GM18498 (cell line): ENCODE data around the gene ZNF90.
"Not testable (repeated sequence)": the region's sequence is repeated elsewhere in the genome, so short reads cannot be mapped to it uniquely, and the experiment has no call there.

Experiments used
- ATAC-seq: cut with Tn5 transposase; IDR thresholded peaks from one replicate; pipeline ENCODE4 v1.9.1; 2021; ENCODE audit warnings: mild to moderate bottlenecking, moderate library complexity; ENCODE audit not compliant: unreplicated experiment

ZNF90 gene

DNA sequence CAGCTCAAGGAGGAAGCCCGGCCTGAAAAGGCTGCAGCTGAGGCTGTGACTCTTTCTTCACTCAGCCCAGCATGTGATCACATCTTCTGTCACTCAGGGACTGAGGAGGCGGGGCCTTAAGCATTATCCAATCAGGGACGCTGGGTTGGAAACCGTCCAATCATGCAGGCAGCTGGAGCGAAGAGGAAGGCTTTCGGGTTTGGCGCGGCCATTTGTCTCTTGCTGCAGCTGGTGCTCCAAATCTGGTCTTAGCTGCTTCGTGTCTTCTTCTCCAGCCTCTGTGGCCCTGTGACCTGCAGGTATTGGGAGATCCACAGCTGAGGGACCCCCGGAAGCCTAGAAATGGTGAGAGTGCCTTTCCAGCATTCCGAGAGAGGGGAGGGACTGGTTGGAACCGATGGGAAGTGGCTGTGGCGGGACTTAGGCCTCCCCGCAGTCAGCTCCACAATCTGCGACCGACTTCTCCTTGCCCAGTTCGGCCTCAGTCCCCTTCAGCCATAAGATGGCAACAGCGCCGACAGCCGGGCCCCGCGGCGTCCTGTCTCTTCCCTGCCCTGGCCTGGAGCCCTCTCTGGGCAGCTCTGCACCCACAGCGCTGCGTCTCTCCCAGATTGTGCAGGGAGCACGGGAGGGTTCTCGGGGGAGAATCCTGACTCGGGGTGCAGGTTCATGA lies at the start of gene ZNF90:
ZNF90 (plus strand) TSS at position 210 of the 673 bp plus-strand sequence; CDS start at position 343, 133 bp downstream.
- peak; percentile 92 for ATAC-seq

DNA sequence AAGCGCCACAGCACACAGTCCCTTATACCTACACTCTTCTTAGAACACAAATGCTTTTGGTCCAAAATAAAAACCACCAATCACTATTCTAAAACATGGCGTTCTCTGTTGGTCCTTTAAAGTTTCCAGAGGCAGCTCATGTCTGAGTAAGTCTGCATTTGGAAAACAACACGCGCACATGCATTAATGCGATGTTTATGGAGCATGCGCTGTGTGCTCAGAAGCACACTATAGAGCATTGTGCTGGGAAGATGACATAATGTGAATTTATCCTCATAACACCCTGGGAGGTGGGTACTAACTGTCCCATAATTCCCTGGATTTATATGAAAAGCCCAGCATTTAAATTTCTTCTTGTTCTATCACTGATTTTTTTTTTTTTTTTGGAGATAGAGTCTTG lies 49.2 kb upstream of the ZNF90 start:
- no peak for ATAC-seq

DNA sequence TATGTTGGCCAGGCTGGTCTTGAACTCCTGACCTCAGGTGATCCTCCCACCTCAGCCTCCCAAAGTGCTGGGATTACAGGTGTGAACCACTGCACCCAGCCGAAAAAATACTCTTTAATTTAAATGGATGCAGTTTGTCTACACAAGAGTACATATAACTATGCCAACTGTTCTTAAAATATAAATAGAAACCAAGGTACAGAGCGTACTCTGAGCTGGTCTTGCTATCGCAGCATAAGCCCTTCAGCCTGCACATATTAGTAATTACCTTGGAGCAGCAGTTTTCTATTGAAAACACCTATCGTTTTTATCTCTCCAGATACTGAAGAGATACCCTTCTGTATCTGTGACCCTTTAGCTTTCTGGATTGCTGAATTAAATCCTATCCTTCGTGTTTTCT lies 41.9 kb upstream of the ZNF90 start:
- no peak for ATAC-seq

DNA sequence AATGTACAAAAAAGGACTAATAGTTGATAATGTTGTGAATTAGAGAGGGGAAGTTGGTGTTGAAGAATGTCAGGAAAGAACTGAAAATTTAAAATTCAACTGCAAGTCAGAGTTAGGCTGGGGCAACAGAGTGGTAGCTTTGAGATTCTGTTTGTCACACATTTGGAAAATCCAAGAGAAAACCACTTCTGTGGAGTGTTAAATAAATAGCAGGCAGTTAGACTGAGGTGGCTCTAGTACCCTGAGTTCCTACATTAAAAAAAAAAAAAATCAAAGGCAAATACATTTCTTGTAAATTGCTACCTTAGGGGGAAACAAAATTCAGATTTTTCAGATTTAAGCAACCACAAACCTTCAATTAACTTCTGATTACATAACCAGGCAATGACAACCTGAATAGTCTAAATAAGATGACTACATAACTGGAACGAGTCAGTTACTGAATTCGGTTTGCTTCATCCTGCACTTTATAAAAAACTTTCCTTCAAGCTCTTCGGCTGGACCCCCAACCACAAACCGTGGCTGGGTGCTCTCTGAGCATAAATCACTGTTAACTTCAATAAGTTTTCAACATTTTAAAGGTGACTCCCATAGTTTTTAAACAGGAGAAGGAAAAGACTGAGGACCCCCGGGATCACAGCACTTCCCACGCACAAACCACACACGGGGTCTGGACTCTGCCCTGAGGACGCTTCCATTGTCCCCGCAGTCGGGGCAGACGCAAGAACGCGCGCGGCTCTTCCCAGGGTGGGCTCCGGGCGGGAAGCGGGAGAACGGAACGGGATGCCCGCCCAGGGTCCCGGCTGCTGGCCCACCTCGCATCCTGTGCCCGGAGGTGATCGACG lies 39.2 kb upstream of the ZNF90 start:
- no peak for ATAC-seq

DNA sequence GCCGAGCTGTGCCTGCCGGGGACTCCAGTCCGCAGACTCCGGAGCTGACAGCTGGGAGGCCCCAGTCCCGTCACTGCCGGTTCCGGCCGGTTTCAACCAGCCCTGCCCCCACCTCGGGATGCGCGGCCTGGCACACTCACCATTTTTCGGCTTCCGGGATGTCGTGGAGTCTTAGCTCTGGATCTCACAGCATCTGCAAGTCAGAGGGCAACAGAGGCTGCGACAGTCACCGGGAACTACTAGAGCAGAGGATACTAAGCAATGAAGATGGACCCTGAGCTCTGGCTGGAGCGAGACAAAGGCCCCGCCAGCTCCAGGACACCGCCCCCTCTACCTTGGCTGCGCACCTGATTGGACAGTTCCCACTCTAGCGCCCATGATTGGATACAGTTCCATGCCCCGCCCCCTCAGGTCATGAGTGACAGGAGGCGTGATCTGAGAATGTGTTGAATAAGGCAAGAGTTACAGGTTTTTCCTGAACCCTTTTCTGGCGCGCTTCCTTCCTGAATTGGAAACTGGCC lies 38.5 kb upstream of the ZNF90 start, which contains the start of gene ZNF682:
ZNF682 (minus strand) TSS at position 303 of the 521 bp plus-strand sequence; CDS start at position 143, 160 bp downstream.
- peak; percentile 99 for ATAC-seq

- ATAC-seq: no peak
Observed at GRCh38 chr19:20044663-20045062, 33.1 kb upstream of the ZNF90 start.

DNA sequence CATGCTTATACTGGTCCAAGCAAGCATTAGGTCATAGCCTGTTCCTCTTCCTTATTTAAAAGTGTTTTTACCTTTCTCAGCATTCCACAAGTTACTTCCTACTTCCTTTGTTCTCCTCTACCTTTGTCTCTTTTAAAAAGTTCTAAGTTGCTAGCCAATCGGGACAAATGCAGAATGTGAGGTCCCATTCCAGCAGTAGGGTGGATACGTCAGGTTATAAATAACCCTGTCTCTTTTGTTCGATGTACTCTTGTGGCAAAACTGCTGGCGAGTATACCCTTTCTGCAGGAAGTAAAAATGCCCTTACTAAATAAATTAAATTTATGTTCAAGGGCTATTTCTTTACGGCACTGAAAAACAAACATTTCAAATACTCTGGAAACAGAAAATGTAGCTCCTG lies 32.1 kb upstream of the ZNF90 start:
- ATAC-seq: not testable (repeated sequence)

DNA sequence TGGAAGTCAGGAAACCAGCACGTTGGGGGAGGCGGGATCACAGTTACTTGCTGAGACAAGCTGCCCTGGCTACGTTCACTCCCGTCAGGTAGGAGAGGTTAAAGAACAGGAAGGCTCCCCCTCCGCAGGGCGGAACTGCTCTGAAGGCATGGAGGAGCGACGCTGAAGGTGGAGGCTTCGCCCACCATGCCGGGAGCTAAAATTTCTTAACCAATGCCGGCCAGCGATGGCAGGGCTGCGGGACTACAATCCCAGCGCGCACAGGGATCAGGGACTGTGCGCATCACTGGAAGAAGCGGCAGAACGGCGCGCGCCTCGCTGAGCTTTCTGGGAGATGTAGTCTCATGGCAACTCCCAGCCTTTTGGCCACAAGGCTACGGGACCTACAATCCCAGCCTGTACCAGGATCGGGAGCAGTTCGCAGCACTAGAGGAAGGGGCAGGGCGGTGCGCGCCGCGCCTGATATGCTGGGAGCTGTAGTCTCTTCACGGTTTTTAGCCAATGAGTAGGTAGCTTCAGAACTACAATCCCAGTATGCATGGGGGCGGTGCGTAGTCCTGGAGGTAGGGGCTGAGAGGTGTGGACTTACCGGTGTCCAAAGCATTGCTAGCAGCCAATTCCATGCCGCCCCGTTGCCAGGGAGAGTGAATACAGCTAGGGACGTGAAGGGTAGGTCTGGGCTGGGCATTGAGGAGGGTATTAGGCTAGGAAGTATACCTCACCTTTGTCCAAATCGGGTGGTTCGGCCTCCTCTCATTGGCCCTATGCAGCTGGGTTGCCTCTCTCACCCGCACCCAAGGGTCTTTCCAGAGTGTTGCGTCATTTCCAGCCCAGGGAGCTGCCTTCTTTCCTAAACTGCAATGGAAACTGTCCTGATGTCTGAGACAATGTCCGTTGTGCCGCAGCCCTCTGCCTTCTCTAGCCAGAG lies 25.7 kb upstream of the ZNF90 start:
- ATAC-seq: peak; percentile 95

GRCh38 chr19:20058738-20059137 lies 19.1 kb upstream of the ZNF90 start:
- not testable (repeated sequence) for ATAC-seq

DNA sequence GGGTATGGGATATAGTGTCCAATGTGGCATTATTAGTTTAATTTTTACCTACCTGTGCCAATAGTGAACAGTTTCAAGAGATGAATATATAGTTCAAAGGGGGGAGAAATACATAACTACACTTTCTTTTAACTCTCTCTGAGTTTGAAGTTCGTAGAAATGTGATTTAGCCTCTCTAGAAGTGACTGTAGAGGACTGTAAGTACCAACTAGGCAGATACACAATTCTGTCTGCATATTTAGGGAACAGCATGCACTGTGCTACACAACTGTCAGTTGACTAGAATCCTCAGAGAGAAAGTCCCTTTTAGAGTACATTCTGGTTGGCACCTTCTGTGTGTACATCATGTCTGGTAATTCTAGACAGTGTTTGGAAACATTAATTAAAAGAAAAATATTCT lies 17.5 kb upstream of the ZNF90 start:
- ATAC-seq: no peak

DNA sequence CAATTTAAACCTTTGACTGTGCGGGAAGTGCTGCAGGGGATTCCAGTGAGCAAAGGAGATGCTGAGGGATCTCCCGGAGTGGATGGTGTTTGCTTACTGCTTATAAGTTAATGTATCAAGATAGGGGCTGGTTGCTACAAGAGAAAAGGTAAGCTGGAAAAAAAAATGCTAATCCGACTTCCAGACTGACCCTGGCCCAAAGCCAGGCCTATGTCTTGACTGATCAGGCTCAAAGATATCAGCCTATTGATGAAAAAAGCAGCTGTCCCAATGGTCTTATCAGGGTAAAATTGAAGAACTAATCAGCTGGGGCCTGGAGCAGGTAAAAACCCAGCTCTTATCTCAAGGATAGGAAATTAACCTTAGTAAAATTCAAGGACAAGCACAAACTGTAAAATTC lies 10.9 kb upstream of the ZNF90 start:
- no peak for ATAC-seq

DNA sequence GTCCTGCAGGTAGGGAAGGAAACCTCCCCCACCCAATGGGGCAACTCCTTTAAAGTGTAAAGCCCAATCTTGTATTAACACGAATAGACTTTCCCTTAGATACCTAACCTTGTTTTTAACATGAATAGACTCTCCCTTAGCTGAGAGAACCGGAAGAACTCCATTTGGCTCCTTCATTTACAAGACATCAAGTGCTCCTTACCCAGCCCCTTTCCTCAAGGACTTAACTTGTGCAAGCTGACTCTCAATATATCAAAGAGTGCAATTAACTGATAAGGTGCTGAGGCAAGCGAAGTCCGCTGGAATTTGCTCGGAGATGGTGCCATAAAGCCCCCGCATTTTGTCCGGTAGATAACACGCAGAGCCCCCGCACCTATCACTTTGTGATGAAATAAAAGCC lies 9.9 kb upstream of the ZNF90 start:
- no peak for ATAC-seq

- ATAC-seq: not testable (repeated sequence)
Observed at GRCh38 chr19:20068559-20068958, 9.2 kb upstream of the ZNF90 start.

- ATAC-seq: no peak
Observed at GRCh38 chr19:20070691-20071090, 7.1 kb upstream of the ZNF90 start.

GRCh38 chr19:20072936-20073335 lies 4.9 kb upstream of the ZNF90 start:
- ATAC-seq: no peak

- ATAC-seq: no peak
Observed at GRCh38 chr19:20078581-20079031, 806 bp downstream of the ZNF90 start.

GRCh38 chr19:20079476-20079875 lies 1.7 kb downstream of the ZNF90 start:
- ATAC-seq: no peak

DNA sequence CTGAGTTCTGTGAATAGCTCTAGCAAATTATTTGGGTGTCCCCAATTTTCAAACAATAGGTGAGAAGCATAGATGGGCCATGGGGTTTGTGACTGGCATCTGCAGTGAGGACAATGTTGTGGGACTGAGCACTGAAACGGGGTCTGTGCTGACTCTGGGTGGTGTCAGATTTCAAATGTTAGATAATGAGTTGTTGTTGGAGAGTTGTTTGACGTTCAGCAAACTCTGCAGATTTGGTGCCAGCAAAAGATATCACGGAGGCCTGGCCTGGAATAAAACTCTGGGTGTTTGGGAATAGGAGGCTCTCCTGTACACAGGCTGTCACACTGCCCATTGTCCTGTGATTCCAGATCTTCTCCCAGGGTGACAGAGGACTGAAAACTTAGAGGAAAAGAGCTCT lies 2.9 kb downstream of the ZNF90 start:
- ATAC-seq: no peak

GRCh38 chr19:20082232-20082833 lies 4.5 kb downstream of the ZNF90 start:
- ATAC-seq: not testable (repeated sequence)

DNA sequence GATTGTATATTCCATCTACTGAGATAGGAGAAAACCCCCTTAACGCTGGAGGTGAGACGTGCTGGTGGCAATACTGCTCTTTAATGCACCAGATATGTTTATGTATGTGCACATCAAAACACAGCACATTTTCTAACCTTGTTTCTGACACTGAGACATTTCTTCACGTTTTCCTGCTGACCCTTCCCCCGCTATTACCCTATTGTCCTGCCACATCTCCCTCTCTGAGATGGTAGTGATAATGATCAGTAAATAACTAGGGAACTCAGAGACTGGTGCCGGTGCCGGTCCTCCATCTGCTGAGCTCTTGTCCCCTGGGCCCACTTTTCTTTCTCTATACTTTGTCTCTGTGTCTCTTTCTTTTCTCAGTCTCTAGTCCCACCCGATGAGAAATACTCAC lies 5.1 kb downstream of the ZNF90 start:
- ATAC-seq: not testable (repeated sequence)
